Fibroblast of pulmonary artery (primary cell): ENCODE data around the gene NTNG1.

ENCODE experiments used
- DNase-seq: peaks from one replicate; pipeline ENCODE4 v3.0.0-alpha.2; 2010; ENCODE audit warnings: low read depth
- H3K4me3 ChIP-seq: replicated peaks from 2 replicates; pipeline ENCODE4 v1.5.1; 2011; ENCODE audit warnings: low read depth, mild to moderate bottlenecking, control low read depth, low read length, moderate library complexity
- CTCF ChIP-seq: IDR thresholded peaks from 2 replicates; pipeline ENCODE4 v1.5.1; 2011; ENCODE audit warnings: mild to moderate bottlenecking, control low read depth, low read length, inconsistent platforms; ENCODE audit errors: missing control alignments

Gene NTNG1

DNA sequence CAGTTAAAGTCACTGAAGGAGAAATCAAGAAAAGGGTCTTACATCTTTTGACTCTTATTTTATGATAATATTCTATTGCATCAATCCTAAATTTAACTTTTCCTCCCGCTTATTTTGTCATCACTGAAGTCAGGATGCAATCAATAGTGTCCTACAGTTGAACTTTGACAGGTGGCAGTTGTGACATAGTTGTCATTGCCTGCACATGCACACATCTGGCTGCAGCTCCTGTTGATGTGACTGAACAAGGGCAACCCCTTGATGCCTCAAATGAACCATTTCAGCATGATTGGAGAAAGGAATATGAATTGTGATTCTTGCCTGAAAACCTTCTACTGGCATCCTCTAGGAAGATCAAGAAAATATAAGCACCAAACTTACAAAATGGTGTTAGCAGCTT lies 157.7 kb downstream of the NTNG1 start:
- no peak overlapping the region for H3K4me3 ChIP-seq

GRCh38 chr1:107299521-107299920 lies 158.7 kb downstream of the NTNG1 start:
- TF ChIP-seq CTCF = no peak
- no peak for DNase-seq

More for the DNA sequence above, 157.7 kb downstream of the NTNG1 start:
- no peak for TF ChIP-seq CTCF
- DNase-seq = no peak

GRCh38 chr1:107309962-107310361 lies 169.1 kb downstream of the NTNG1 start:
- no peak for TF ChIP-seq CTCF
- DNase-seq = no peak
- no peak overlapping the region for H3K4me3 ChIP-seq

More at GRCh38 chr1:107299521-107299920, 158.7 kb downstream of the NTNG1 start:
- no peak overlapping the region for H3K4me3 ChIP-seq

DNA sequence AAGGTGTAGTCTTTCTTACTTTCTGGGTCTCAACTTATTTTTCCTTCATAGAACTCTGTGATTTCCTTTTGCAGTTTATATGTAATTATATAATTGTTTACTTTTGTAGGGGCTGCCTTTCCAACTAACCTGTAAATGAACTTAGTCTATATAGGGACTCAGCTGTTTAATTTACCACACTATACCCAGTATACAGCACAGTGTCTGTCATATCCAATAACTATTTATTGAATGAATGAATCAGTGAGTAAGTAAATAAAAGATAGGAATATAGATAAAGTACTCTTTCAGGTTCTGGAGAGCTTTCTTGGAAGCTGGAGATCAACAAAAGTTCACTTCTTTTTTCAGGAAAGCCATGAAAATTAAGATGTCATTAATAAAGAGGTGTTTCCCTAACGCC lies 174.8 kb downstream of the NTNG1 start:
- no peak for DNase-seq
- TF ChIP-seq CTCF = no peak
- H3K4me3 ChIP-seq = no peak overlapping the region

DNA sequence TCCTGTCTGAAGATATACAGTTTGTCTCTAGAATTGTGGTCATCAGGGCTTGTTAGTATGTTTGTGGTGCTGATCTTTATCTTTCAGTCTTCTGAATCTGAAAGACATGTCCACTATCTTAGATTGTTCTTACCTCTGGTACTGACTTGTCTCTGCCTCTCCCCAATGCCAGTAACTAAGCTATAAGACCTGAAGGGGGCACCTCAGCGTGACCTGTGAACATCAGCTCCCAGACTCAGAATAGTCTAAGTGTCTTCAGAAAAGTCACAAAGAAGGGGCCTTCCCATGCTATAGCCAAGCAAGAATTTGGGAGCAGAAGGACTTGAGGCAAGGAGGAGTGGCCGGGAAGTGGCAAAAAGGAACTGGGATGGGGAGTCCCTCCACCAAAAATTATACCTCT lies 178.1 kb downstream of the NTNG1 start:
- TF ChIP-seq CTCF = no peak
- no peak overlapping the region for H3K4me3 ChIP-seq
- no peak for DNase-seq

GRCh38 chr1:107323784-107324183 lies 182.9 kb downstream of the NTNG1 start:
- TF ChIP-seq CTCF = no peak
- no peak for DNase-seq
- no peak overlapping the region for H3K4me3 ChIP-seq

DNA sequence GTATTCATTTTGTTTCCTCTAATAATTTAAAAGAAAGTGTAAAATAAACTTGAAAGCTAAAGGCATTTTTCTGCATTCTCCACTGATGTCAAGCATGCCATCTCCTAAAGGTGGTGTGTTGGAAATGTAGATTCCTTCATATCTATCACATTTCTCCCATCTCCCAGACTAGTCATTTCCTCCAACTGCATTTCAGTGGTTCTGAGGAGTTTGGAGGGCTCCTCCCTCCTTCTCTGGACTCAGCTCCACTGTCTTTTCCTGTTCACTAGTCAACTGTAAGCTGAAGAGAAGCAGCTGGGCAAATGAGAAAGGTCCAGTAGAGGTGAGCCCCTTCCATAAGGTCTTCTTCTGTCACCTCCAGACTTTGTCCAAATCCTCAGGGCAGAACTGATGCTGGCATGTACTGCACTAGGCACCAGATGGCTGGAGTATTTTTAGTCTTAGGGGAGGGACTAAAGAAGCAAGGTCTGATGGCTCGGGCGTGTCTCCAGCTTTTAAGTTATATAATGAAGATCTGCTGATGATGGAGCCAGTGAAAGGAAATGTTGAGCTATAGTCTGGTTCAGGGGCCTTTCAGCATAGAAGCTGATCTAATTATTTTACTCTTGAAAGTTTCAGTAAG lies 186.1 kb downstream of the NTNG1 start:
- no peak overlapping the region for H3K4me3 ChIP-seq
- TF ChIP-seq CTCF = no peak
- no peak for DNase-seq
